NCI-H748 treated with DMSO at 0.1 percent for 48 hours (cell line): ENCODE results near the gene PRDX3.

Experiments
- DNase-seq: peaks from one replicate; lab custom pipeline; 2025; lab: John Stamatoyannopoulos, UW

PRDX3 gene

GRCh38 chr10:119129721-119130120 lies 48.9 kb downstream of the PRDX3 start:
- no peak for DNase-seq

DNA sequence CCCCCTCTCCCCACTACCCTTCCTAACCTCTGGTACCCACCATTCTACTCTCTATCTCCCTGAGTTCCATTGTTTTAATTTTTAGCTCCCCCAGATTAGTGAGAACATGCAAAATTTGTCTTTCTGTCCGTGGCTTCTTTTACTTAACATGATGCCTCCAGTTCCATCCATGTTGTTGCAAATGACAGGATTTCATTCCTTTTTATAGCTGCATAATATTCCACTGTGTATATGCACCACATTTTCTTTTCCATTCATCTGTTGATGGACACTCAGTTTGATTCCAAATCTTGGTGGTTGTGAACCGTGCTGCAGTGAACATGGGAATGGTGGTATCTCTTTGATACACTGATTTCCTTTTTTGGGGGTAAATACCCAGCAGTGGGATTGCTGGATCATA lies 52.7 kb downstream of the PRDX3 start:
- no peak for DNase-seq

DNA sequence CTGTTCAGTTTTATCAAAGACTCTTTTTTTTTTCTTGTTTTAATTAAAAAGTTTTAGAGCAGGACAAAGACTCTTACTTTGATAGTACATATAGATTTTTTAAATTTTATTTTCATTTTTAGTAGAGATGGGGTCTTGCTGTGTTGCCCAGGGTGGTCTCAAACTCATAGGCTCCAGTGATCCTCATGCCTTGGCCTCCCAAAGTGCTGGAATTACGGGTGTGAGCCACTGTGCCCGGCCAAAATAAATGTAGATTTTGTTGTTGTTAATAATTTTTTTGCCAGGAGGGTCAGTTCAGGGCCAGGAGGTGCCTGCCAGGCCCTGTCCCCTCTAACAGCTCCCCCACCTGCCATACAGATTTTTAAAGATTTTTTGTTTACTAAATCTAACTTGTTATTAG lies 57.7 kb downstream of the PRDX3 start:
- DNase-seq = no peak

- DNase-seq = no peak
These were observed 58.2 kb downstream of the PRDX3 start for GRCh38 chr10:119120413-119120867.

DNA sequence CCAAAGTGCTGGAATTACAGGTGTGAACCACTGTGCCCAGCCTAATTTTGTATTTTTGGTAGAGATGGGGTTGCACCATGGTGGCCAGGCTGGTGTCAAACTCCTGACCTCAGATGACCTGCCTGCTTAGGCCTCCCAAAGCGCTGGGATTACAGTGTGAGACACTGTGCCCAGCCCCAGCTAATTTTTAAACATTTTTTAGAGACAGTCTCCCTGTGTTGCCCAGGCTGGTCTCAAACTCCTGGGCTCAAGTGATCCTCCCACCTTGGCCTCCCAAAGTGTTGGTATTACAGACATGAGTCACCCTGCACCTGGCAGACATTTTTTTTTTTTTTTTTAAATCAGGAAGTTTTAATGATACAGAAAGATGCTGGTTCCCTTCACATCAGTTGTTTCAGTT lies 59.2 kb downstream of the PRDX3 start:
- DNase-seq = no peak

DNA sequence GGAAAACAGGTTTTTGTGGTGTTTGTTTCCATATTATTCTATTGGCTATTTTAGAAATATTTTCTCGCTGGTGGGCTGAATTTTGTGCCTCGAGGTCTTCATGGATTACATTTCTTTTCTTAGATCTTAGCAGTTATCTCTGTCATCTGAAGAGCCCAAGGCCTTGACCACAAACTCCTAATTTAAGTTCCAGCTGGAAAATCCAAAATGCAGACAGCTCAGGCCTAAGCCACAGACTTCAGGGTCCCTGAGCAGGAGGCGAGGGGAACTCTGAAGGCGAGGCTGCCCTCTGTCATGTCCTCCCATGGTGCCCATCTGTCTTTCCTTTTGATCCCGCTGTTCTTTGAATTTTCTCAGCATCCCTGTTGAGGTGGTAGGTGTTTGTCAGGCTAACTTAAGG lies 60.4 kb downstream of the PRDX3 start:
- no peak for DNase-seq
